GM12878 (cell line): ENCODE data around the gene DTX3. TPM values are rescaled to one million over a fixed set of nuclear protein-coding genes. Genes with fewer than 3 reads are reported as not detected.
A peak's percentile ranks its signal among the peaks of the same experiment; 100 is the strongest.

Experiments
- ATAC-seq: fragments of 200-7000 bp; cut with Tn5 transposase; 3 replicates; pipeline ENCODE4 v1.9.1; 2020; ENCODE audit warnings: mild to moderate bottlenecking, moderate library complexity
- BruUV-seq: library from RNA; stranded (reverse); fragments of 400-500 nt; replicated peaks from 2 replicates; lab custom pipeline; 2021; lab: Mats Ljungman, UMichigan
- CTCF ChIA-PET: fragments of 300-600 bp; sonication (Branson Sonifier 250); formaldehyde crosslinking; extraction: SDS; loops from one replicate; lab custom pipeline; 2021; ENCODE audit warnings: inconsistent platforms; lab: Yijun Ruan, JAX
- POLR2A ChIA-PET: fragments of 350-600 bp; formaldehyde crosslinking; extraction: SDS; loops from one replicate; lab custom pipeline; 2021; ENCODE audit warnings: inconsistent platforms; lab: Charles Lee
- RAD21 ChIA-PET: fragments of 300-600 bp; sonication (Branson Sonifier 250); formaldehyde crosslinking; loops from one replicate; lab custom pipeline; 2023; ENCODE audit warnings: antibody characterized with exemption; ENCODE audit not compliant: unreplicated experiment; lab: Charles Lee
- SMC1A ChIA-PET: fragments of 300-600 bp; sonication (Branson Sonifier 250); formaldehyde crosslinking; loops from one replicate; lab custom pipeline; 2023; ENCODE audit not compliant: unreplicated experiment, uncharacterized antibody; lab: Charles Lee
- DNase-seq: peaks from one replicate; pipeline ENCODE4 v3.0.0-alpha.2; 2011; ENCODE audit warnings: low read depth, low spot score
- FAIRE-seq: peaks from 3 replicates; lab custom pipeline; 2011; peaks lifted over from hg19 to GRCh38; lab: Jason Lieb, UNC
- H2AFZ ChIP-seq: 2 replicates; pipeline ENCODE4 v1.6.0; 2011; ENCODE audit warnings: low read depth, low read length, control low read depth; ENCODE audit not compliant: control insufficient read depth
- H3K27ac ChIP-seq: 2 replicates; pipeline ENCODE4 v1.5.1; 2011; ENCODE audit warnings: control low read depth; ENCODE audit not compliant: control insufficient read depth, insufficient read depth
- H3K27me3 ChIP-seq, 2 experiments: replicated peaks in 1 of 2; 2 replicates each; pipeline versions ENCODE4 v1.6.0 to v1.6.1; 2011; ENCODE audit warnings: low read length in 1 of 2; ENCODE audit not compliant: control insufficient read depth in 2 of 2, insufficient read depth in 2 of 2
- H3K36me3 ChIP-seq, 2 experiments: 2 replicates each; pipeline ENCODE4 v1.5.1; 2011; ENCODE audit warnings: low read length in 1 of 2; ENCODE audit not compliant: control insufficient read depth in 2 of 2, insufficient read depth in 2 of 2
- H3K4me1 ChIP-seq: 2 replicates; pipeline ENCODE4 v1.6.1; 2011; ENCODE audit warnings: mild to moderate bottlenecking, low read length, moderate library complexity, mixed read lengths; ENCODE audit not compliant: control insufficient read depth, insufficient read depth
- H3K4me2 ChIP-seq: 2 replicates; pipeline ENCODE4 v1.6.0; 2011; ENCODE audit warnings: control low read depth; ENCODE audit not compliant: control insufficient read depth, insufficient read depth
- H3K4me3 ChIP-seq: fragments of 200-600 bp; sonication (generic); 2 replicates; pipeline ENCODE4 v1.5.1; 2016
- H3K79me2 ChIP-seq: 2 replicates; pipeline ENCODE4 v1.6.0; 2011; ENCODE audit warnings: low read length; ENCODE audit not compliant: control insufficient read depth, insufficient read depth
- H3K9ac ChIP-seq: 2 replicates; pipeline ENCODE4 v1.8.0; 2011; ENCODE audit warnings: low read length, control low read depth, mixed read lengths; ENCODE audit not compliant: control insufficient read depth, insufficient read depth
- H3K9me3 ChIP-seq: replicated peaks from 3 replicates; pipeline ENCODE4 v1.5.1; 2011; ENCODE audit warnings: mild to moderate bottlenecking, low read length; ENCODE audit not compliant: control insufficient read depth, insufficient read depth
- H4K20me1 ChIP-seq: 2 replicates; pipeline ENCODE4 v1.6.0; 2011; ENCODE audit not compliant: control insufficient read depth, insufficient read depth
- ATF2 ChIP-seq: IDR thresholded peaks from 2 replicates; pipeline ENCODE4 v1.6.1; 2012; ENCODE audit warnings: low read length, inconsistent platforms
- BACH1 ChIP-seq: fragments of 450-650 bp; IDR thresholded peaks from 2 replicates; pipeline ENCODE4 v1.6.1; 2017; ENCODE audit warnings: mild to moderate bottlenecking, borderline replicate concordance
- BHLHE40 ChIP-seq, 2 experiments: fragments of 450-650 bp in 1 of 2; IDR thresholded peaks; 2 replicates each; pipeline ENCODE4 v1.6.1; 2011 to 2017; ENCODE audit warnings: low read depth in 2 of 2, borderline replicate concordance in 1 of 2, improper control_type of control experiment in 1 of 2, low read length in 1 of 2, mild to moderate bottlenecking in 1 of 2
- CREM ChIP-seq: IDR thresholded peaks from 2 replicates; pipeline ENCODE4 v1.6.1; 2014; ENCODE audit warnings: antibody characterized with exemption, low read depth
- HDAC6 ChIP-seq: fragments of 200-600 bp; sonication (generic); IDR thresholded peaks from one replicate; pipeline ENCODE4 v1.8.0; 2017; ENCODE audit warnings: antibody characterized with exemption; ENCODE audit not compliant: unreplicated experiment
- IKZF1 ChIP-seq: fragments of 450-650 bp; conservative IDR thresholded peaks from 2 replicates; pipeline ENCODE4 v1.6.1; 2017; ENCODE audit warnings: antibody characterized with exemption, mild to moderate bottlenecking
- MXI1 ChIP-seq: fragments of 150-350 bp; IDR thresholded peaks from 2 replicates; pipeline ENCODE4 v1.6.1; 2011; ENCODE audit warnings: low read depth, mild to moderate bottlenecking, inconsistent platforms, low read length, improper control_type of control experiment
- NFXL1 ChIP-seq: fragments of 450-650 bp; IDR thresholded peaks from 2 replicates; pipeline ENCODE4 v1.6.1; 2017; ENCODE audit warnings: antibody characterized with exemption, mild to moderate bottlenecking, borderline replicate concordance
- PML ChIP-seq: IDR thresholded peaks from 2 replicates; pipeline ENCODE4 v1.6.1; 2012; ENCODE audit warnings: low read length, inconsistent platforms
- POLR2AphosphoS5 ChIP-seq: IDR thresholded peaks from 2 replicates; pipeline ENCODE4 v1.6.1; 2011; ENCODE audit warnings: mild to moderate bottlenecking, low read length, inconsistent platforms
- RAD51 ChIP-seq: fragments of 450-650 bp; IDR thresholded peaks from 2 replicates; pipeline ENCODE4 v1.6.1; 2016; ENCODE audit warnings: moderate library complexity, mild to moderate bottlenecking, inconsistent platforms
- RB1 ChIP-seq: fragments of 450-650 bp; formaldehyde crosslinking; IDR thresholded peaks from 2 replicates; pipeline ENCODE4 v1.6.1; 2017; ENCODE audit warnings: mild to moderate bottlenecking, borderline replicate concordance
- SMAD1 ChIP-seq: fragments of 450-650 bp; IDR thresholded peaks from 2 replicates; pipeline ENCODE4 v1.6.1; 2018; ENCODE audit warnings: mild to moderate bottlenecking, low read depth; ENCODE audit not compliant: partially characterized antibody
- SMC3 ChIP-seq: IDR thresholded peaks from 2 replicates; pipeline ENCODE4 v1.6.1; 2011; ENCODE audit warnings: low read length, improper control_type of control experiment, borderline replicate concordance
- TCF3 ChIP-seq: IDR thresholded peaks from 2 replicates; pipeline ENCODE4 v1.6.1; 2012; ENCODE audit warnings: low read depth, mild to moderate bottlenecking, low read length, borderline replicate concordance; ENCODE audit not compliant: insufficient read depth
- ZBED1 ChIP-seq: IDR thresholded peaks from 2 replicates; pipeline ENCODE4 v1.6.1; 2016; ENCODE audit warnings: borderline replicate concordance
- ZZZ3 ChIP-seq: IDR thresholded peaks from 2 replicates; pipeline ENCODE4 v1.6.1; 2011; ENCODE audit warnings: low read depth; ENCODE audit not compliant: control insufficient read depth, insufficient read length
- WGBS: methylation state at CpG from one replicate; pipeline ENCODE4 v1.1.6; 2016; ENCODE audit warnings: low lambda C conversion rate; ENCODE audit not compliant: insufficient replicate concordance, insufficient coverage; ENCODE audit errors: missing lambda C conversion rate; 5-methylcytosine and 5-hydroxymethylcytosine counted together
- in situ Hi-C: fragments of 300-500 bp; cut with MboI; formaldehyde crosslinking; loops from 9 replicates; pipeline ENCODE4 v1.14.3; 2018; ENCODE audit warnings: mixed read lengths
- intact Hi-C: fragments of 100-400 bp; cut with micrococcal nuclease; formaldehyde crosslinking; loops from one replicate; pipeline ENCODE4 v1.14.2; 2022; ENCODE audit not compliant: unreplicated experiment
- polyA plus RNA-seq, 11 experiments: library from polyadenylated mRNA; depleted of rRNA in 4 of 11; unstranded in 6 of 11; stranded (reverse) in 5 of 11; fragments of >200 nt; fragmentation: Nextera tagmentation in 4 of 11; fragmentation: Illumina TruSeq in 1 of 11; extraction: Ambion mirVana in 4 of 11; extraction: Trizol in 1 of 11; gene quantifications; 1 replicate in 1 of 11; 2 replicates in 10 of 11; pipeline versions ENCODE4 v1.2.1 to v1.2.3, GENCODE V29; 2011 to 2016; ENCODE audit warnings: inconsistent platforms in 2 of 11, missing spikeins in 2 of 11, low read depth in 1 of 11
- total RNA-seq, 4 experiments: library from RNA; depleted of rRNA in 3 of 4; stranded (reverse); fragments of >200 nt in 3 of 4; fragmentation: Illumina TruSeq in 1 of 4; extraction: Trizol in 1 of 4; gene quantifications; 2 replicates each; pipeline versions ENCODE4 v1.2.1 to v1.2.3, GENCODE V29; 2013 to 2021
- TF ChIP-seq, protein P1 (sequence below): IDR thresholded peaks from 2 replicates; pipeline ENCODE4 v1.6.1; 2011; ENCODE audit warnings: borderline replicate concordance, low read depth, mild to moderate bottlenecking, moderate library complexity, low read length; ENCODE audit not compliant: insufficient read depth, poor library complexity, severe bottlenecking
- TF ChIP-seq, protein P2 (sequence below): fragments of 150-350 bp; IDR thresholded peaks from 2 replicates; pipeline ENCODE4 v1.6.1; 2014; ENCODE audit warnings: mild to moderate bottlenecking, low read depth, low read length

DTX3 gene
- total and polyA plus RNA-seq, 10 of the 15 experiments (the other 5 are each of a cell fraction or from before 2014, with no cell fraction given): 1.1 to 13.6 (median 5.6) TPM

DNA sequence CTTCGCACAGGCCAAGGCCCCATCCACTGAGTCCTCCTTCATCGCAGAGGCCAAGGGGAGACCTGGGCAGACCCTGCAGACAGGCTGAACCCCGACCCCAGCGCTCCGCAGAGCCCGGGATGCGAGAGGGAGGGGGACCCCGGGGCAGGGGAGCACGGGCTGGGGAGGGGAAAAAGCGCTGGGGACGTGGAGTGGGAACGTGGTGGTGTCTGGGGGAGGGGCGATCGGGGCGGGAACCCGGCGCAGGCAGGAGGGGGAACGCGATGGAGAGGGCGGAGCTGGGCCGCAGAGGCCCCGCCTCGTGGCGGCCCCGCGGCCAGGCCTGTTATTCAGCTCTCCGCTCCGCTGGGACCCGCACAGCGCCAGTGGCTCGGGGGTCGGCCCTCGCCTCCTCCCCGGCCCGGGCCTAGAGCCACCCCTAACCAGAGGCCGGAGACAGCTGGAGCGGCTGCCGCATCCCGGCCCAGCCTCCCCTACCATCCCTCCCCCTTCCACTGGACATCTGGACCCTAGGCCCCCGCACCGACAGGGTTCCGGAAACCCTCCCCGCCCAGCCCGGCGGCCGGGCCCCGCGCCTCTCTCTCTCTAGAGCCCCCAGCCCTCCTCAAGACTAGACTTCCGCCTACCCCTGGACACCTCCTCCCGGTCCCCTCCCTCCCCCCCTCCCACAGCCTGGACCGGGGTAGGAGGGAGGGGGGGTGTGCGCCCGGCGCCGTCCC is 6.6 kb downstream of the DTX3 start, which contains the start of gene ARHGEF25:
Gene ARHGEF25 (plus strand): TSS at position 328 of the 719 bp plus-strand sequence. CDS start 460 bp downstream, outside the sequence.
- in situ Hi-C loops: no loop called here
- no peak within 1 kb of the TSS for H3K27ac ChIP-seq
- H3K36me3 ChIP-seq: no peaks in the 10 kb centered on the region; a peak in 1 of 4 replicates
- H3K4me1 ChIP-seq: peaks cover 10% of the 10 kb centered on the region
- H3K9me3 ChIP-seq: no peaks in the 10 kb centered on the region
- ChIA-PET SMC1A (no interaction called here), RAD21 (interaction anchor here (0.7 kb wide), 1 partner anchor 28 kb away, joined by 3 read pairs; no protein-coding TSS in a partner anchor), CTCF (interaction anchor here (0.5 to 1.3 kb wide), 4 partner anchors 10 to 304 kb away, joined by 3 to 4 read pairs (median 3); no protein-coding TSS in a partner anchor), POLR2A (interaction anchor here (0.8 to 1.7 kb wide), 3 partner anchors 9 to 91 kb away, joined by 3 to 4 read pairs (median 3); partner anchors contain the start of genes DDIT3 and PIP4K2C)
- ATAC-seq (peak; percentile 82), FAIRE-seq (no peak), DNase-seq (no peak)
- no peaks in the 10 kb centered on the region for H3K79me2 ChIP-seq
- H3K9ac ChIP-seq: peak within 1 kb of the TSS; percentile 25; the same call in 1 of the 2 replicates
- no peaks in the 10 kb centered on the region for H4K20me1 ChIP-seq
- peak within 1 kb of the TSS; percentile 70 for H3K4me3 ChIP-seq
- intact Hi-C loops: no loop called here
- peak within 1 kb of the TSS; percentile 67 for H2AFZ ChIP-seq
- no TSS peak for BruUV-seq
- H3K27me3 ChIP-seq: no peaks in the 10 kb centered on the region
- 4% methylated on average over 25 of the region's 55 CpGs for WGBS
- H3K4me2 ChIP-seq: peak within 1 kb of the TSS; percentile 82
- TF ChIP-seq CREM (no peak), POLR2AphosphoS5 (peak; percentile 45; the same call in 1 of the 2 replicates), TCF3 (0 out of 2 replicates have a peak, but pooled peaks have one; percentile 38), NFXL1 (no peak), HDAC6 (no peak), ZBED1 (no peak), MXI1 (no peak), IKZF1 (0 out of 2 replicates have a peak, but pooled peaks have one; percentile 14), SMC3 (no peak), RB1 (no peak), ATF2 (no peak), BACH1 (no peak), ZZZ3 (no peak), RAD51 (no peak), SMAD1 (no peak), PML (no peak), BHLHE40 (IDR thresholded peaks at IDR 0.05; ENCODE audit: borderline replicate concordance in 1 of 2, low read depth in 2 of 2, low read length in 1 of 2) (peak in 1 of 2 experiments; percentile 19; a peak in 1 of 4 replicates)
- TF ChIP-seq, protein P1, sequence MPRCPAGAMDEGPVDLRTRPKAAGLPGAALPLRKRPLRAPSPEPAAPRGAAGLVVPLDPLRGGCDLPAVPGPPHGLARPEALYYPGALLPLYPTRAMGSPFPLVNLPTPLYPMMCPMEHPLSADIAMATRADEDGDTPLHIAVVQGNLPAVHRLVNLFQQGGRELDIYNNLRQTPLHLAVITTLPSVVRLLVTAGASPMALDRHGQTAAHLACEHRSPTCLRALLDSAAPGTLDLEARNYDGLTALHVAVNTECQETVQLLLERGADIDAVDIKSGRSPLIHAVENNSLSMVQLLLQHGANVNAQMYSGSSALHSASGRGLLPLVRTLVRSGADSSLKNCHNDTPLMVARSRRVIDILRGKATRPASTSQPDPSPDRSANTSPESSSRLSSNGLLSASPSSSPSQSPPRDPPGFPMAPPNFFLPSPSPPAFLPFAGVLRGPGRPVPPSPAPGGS: no peak
- TF ChIP-seq, protein P2, sequence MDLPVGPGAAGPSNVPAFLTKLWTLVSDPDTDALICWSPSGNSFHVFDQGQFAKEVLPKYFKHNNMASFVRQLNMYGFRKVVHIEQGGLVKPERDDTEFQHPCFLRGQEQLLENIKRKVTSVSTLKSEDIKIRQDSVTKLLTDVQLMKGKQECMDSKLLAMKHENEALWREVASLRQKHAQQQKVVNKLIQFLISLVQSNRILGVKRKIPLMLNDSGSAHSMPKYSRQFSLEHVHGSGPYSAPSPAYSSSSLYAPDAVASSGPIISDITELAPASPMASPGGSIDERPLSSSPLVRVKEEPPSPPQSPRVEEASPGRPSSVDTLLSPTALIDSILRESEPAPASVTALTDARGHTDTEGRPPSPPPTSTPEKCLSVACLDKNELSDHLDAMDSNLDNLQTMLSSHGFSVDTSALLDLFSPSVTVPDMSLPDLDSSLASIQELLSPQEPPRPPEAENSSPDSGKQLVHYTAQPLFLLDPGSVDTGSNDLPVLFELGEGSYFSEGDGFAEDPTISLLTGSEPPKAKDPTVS: no peak
